ENCODE data around the gene ZNF175.

- no peak for TF ChIP-seq CTCF (IDR thresholded peaks at IDR 0.05; ENCODE audit: insufficient read depth, low read depth, low read length)
- no peak for TF ChIP-seq EZH2 (IDR thresholded peaks at IDR 0.05; ENCODE audit: insufficient read depth, low read length)
Observed at GRCh38 chr19:51546107-51546649, 24.9 kb upstream of the ZNF175 start.
